ENCODE results near the gene PLD2. TPM values are rescaled to one million over a fixed set of nuclear protein-coding genes. Genes with fewer than 3 reads are reported as not detected.

PLD2 gene
- total and polyA plus RNA-seq, 9 of the 15 experiments (the other 6 are each of a cell fraction or from before 2014, with no cell fraction given): 0.20 to 7.5 (median 3.3) TPM

DNA sequence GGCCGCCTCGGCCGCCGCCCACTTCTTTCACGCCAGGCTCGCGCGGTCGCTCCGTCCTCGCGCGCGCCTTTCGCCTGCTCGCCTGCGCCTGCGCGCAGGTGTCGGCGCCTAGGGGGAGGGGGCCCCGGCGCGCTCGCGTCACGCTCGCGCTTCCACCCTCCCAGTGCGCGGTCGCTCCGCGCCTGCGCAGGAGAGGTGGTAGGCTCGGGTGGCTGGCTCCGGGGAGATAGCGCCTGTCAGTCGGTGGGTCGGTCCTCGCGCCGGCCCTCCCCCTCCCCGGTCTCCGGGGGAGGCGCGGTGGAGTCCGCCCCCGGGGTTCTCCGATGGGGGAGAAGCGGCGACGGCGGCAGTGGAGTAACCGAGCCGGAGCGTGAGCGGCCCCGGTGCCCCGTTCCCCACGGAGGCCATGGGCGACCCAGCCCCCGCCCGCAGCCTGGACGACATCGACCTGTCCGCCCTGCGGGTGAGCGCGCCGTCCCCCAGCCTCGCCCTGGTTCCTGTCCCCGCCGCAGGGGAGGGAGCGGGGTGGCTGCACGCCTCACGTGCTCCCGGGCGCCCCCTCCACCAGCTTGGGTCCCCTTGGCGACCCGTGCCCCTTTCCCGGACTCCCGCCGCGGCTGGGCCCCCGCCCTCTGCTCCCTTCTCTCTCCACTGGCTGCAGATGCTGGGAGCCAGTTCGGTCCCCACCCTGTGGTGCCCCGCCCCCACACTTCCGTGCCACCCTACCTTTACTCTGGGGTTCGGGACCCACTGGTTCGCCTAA, 26.4 kb downstream of the PLD2 start, which contains the start of gene MINK1 (continued):
- TF ChIP-seq, protein P1, sequence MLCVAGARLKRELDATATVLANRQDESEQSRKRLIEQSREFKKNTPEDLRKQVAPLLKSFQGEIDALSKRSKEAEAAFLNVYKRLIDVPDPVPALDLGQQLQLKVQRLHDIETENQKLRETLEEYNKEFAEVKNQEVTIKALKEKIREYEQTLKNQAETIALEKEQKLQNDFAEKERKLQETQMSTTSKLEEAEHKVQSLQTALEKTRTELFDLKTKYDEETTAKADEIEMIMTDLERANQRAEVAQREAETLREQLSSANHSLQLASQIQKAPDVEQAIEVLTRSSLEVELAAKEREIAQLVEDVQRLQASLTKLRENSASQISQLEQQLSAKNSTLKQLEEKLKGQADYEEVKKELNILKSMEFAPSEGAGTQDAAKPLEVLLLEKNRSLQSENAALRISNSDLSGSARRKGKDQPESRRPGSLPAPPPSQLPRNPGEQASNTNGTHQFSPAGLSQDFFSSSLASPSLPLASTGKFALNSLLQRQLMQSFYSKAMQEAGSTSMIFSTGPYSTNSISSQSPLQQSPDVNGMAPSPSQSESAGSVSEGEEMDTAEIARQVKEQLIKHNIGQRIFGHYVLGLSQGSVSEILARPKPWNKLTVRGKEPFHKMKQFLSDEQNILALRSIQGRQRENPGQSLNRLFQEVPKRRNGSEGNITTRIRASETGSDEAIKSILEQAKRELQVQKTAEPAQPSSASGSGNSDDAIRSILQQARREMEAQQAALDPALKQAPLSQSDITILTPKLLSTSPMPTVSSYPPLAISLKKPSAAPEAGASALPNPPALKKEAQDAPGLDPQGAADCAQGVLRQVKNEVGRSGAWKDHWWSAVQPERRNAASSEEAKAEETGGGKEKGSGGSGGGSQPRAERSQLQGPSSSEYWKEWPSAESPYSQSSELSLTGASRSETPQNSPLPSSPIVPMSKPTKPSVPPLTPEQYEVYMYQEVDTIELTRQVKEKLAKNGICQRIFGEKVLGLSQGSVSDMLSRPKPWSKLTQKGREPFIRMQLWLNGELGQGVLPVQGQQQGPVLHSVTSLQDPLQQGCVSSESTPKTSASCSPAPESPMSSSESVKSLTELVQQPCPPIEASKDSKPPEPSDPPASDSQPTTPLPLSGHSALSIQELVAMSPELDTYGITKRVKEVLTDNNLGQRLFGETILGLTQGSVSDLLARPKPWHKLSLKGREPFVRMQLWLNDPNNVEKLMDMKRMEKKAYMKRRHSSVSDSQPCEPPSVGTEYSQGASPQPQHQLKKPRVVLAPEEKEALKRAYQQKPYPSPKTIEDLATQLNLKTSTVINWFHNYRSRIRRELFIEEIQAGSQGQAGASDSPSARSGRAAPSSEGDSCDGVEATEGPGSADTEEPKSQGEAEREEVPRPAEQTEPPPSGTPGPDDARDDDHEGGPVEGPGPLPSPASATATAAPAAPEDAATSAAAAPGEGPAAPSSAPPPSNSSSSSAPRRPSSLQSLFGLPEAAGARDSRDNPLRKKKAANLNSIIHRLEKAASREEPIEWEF (CRISPR knock-in tag; IDR thresholded peaks at IDR 0.05): no peak
- TF ChIP-seq NFIC (IDR thresholded peaks at IDR 0.05) (no peak), FOXA1 (IDR thresholded peaks at IDR 0.05; ENCODE audit: borderline replicate concordance) (no peak), HMGN3 (IDR thresholded peaks at IDR 0.05; ENCODE audit: borderline replicate concordance, extremely low read depth, insufficient read length, low read depth, low read length) (peak; percentile 49), KAT7 (CRISPR knock-in tag; IDR thresholded peaks at IDR 0.05; ENCODE audit: borderline replicate concordance) (no peak), EHMT2 (IDR thresholded peaks at IDR 0.05) (no peak), POLR2A (conservative IDR thresholded peaks at IDR 0.05) (0 out of 2 replicates have a peak, but pooled peaks have one; percentile 53), LCOR (CRISPR knock-in tag; IDR thresholded peaks at IDR 0.05) (no peak), ESRRB (CRISPR knock-in tag; IDR thresholded peaks at IDR 0.05; ENCODE audit: borderline replicate concordance) (no peak), CSDE1 (IDR thresholded peaks at IDR 0.05) (no peak), SAFB (IDR thresholded peaks at IDR 0.05; ENCODE audit: borderline replicate concordance, low read depth, low read length) (peak; percentile 40; the same call in 1 of the 2 replicates), PPARD (CRISPR knock-in tag; IDR thresholded peaks at IDR 0.05) (no peak), ZNF584 (CRISPR knock-in tag; IDR thresholded peaks at IDR 0.05; ENCODE audit: low read depth) (no peak), SIN3A (IDR thresholded peaks at IDR 0.05; ENCODE audit: borderline replicate concordance in 2 of 2, control insufficient read depth in 1 of 2, low read depth in 2 of 2, low read length in 2 of 2) (0 out of 4 replicates have a peak, but pooled peaks of 1 of the 2 experiments have one; percentile 10), SRSF1 (IDR thresholded peaks at IDR 0.05; ENCODE audit: low read depth, low read length) (no peak), SMARCB1 (IDR thresholded peaks at IDR 0.05; ENCODE audit: insufficient read length, low read depth) (no peak), CCAR2 (IDR thresholded peaks at IDR 0.05; ENCODE audit: low read depth, low read length) (no peak)
- TF ChIP-seq, protein P2, sequence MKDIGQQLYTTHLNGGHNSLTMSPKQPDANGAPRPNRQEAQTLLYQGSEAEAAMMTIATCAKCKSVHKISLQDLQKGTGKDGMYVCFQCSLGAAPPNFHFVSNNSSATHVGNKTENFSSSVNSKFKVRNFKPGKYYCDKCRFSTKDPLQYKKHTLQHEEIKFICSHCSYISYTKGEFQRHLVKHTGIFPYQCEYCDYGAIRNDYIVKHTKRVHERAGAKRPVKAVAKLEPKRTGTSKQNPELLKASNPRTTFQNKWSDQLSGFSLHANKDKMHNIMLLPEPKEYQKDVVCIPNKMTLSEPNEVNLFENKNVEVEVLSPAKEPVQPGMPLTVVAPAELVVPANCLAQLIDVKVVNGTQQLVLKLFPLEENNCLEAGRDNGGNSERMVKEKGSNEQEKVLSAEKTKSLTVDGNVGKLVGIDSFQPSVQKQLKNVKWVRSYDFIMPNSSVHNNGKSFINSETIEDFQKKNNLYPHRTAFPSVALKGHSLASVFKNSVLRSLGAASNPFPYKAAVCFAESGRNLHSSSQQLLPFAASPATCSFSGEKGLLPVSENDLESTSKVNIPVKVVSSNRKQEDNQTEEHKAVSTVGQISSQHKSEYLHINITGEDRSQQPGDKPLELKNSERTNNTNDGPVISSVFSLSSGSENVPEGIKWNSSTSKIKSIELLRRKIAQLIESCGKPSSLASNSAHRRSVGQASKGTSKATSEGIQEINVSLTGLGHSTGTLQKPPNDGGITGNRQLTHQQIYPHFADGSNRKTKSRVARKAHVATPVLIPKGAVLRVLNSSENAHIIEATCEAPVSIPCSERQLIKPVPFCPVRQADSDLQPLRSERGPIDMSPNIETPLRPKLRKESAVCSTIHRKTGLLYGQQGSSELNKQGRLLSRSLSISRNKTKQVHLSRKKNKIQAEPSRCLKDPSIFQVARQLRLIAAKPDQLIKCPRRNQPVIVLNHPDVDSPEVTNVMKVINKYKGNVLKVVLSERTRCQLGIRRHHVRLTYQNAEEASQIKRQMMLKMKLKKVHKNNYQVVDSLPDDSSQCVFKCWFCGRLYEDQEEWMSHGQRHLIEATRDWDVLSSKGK (CRISPR knock-in tag; IDR thresholded peaks at IDR 0.05): no peak
- TF ChIP-seq, protein P3, sequence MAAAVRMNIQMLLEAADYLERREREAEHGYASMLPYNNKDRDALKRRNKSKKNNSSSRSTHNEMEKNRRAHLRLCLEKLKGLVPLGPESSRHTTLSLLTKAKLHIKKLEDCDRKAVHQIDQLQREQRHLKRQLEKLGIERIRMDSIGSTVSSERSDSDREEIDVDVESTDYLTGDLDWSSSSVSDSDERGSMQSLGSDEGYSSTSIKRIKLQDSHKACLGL (CRISPR knock-in tag; IDR thresholded peaks at IDR 0.05; ENCODE audit: borderline replicate concordance, poor library complexity, severe bottlenecking): no peak
